BJ (cell line): ENCODE measurements around the gene CCDC6. TPM values are rescaled to one million over a fixed set of nuclear protein-coding genes. Genes with fewer than 3 reads are reported as not detected.

ENCODE experiments used
- CTCF ChIA-PET: fragments of 350-600 bp; formaldehyde crosslinking; extraction: SDS; loops from one replicate; lab custom pipeline; 2021; ENCODE audit warnings: antibody characterized with exemption, inconsistent platforms; lab: Yijun Ruan, JAX
- POLR2A ChIA-PET: fragments of 300-600 bp; sonication (Branson Sonifier 250); formaldehyde crosslinking; extraction: SDS; loops from one replicate; lab custom pipeline; 2021; ENCODE audit warnings: antibody characterized with exemption; lab: Charles Lee
- DNase-seq: peaks from one replicate; pipeline ENCODE4 v3.0.0-alpha.2; 2011; ENCODE audit warnings: low read depth
- H3K27me3 ChIP-seq: 2 replicates; pipeline ENCODE4 v1.6.0; 2011; ENCODE audit warnings: low read length; ENCODE audit not compliant: control insufficient read depth, insufficient read depth
- H3K36me3 ChIP-seq: 2 replicates; pipeline ENCODE4 v1.5.1; 2011; ENCODE audit warnings: low read length; ENCODE audit not compliant: control insufficient read depth, insufficient read depth
- H3K4me3 ChIP-seq: 2 replicates; pipeline ENCODE4 v1.5.1; 2011; ENCODE audit warnings: low read depth, mild to moderate bottlenecking, control low read depth, low read length
- CTCF ChIP-seq: IDR thresholded peaks from 2 replicates; pipeline ENCODE4 v1.5.1; 2011; ENCODE audit warnings: low read depth, mild to moderate bottlenecking, control low read depth, inconsistent platforms, low read length, moderate library complexity; ENCODE audit not compliant: insufficient read depth
- polyA plus RNA-seq: library from polyadenylated mRNA; depleted of rRNA; stranded (reverse); fragments of >200 nt; gene quantifications from 2 replicates; pipeline ENCODE4 v1.2.3, GENCODE V29; 2011

The CCDC6 gene
- polyA plus RNA-seq, 1 experiment, result 17.2 TPM

- Histone ChIP-seq H3K4me3 (no peak overlapping the region), H3K27me3 (no peaks in the 10 kb centered on the region), H3K36me3 (no peaks in the 10 kb centered on the region)
- DNase-seq, result no peak
- ChIA-PET POLR2A (no interaction called here), CTCF (interaction anchor here (0.6 to 0.7 kb wide), 2 partner anchors 37 to 120 kb away, joined by 3 read pairs; no protein-coding TSS in a partner anchor)
- no peak for TF ChIP-seq CTCF
Measured at GRCh38 chr10:59771162-59771807, 135.1 kb downstream of the CCDC6 start.

GRCh38 chr10:59770689-59771088 lies 135.7 kb downstream of the CCDC6 start:
- no peak for TF ChIP-seq CTCF
- Histone ChIP-seq H3K4me3 (no peak overlapping the region), H3K36me3 (no peaks in the 10 kb centered on the region), H3K27me3 (no peaks in the 10 kb centered on the region)
- DNase-seq, result no peak
- POLR2A ChIA-PET, result no interaction called here
- CTCF ChIA-PET, result no interaction called here

GRCh38 chr10:59762505-59762904 lies 143.9 kb downstream of the CCDC6 start:
- no peak for DNase-seq
- no peak overlapping the region for H3K4me3 ChIP-seq
- ChIA-PET POLR2A (no interaction called here), CTCF (no interaction called here)
- no peaks in the 10 kb centered on the region for H3K27me3 ChIP-seq
- no peak for TF ChIP-seq CTCF
- no peaks in the 10 kb centered on the region for H3K36me3 ChIP-seq

- Histone ChIP-seq H3K27me3 (no peaks in the 10 kb centered on the region), H3K36me3 (no peaks in the 10 kb centered on the region), H3K4me3 (no peak overlapping the region)
- DNase-seq, result no peak
- no peak for TF ChIP-seq CTCF
- ChIA-PET POLR2A (no interaction called here), CTCF (no interaction called here)
Measured at GRCh38 chr10:59757966-59758365, 148.4 kb downstream of the CCDC6 start.

- CTCF ChIA-PET, result no interaction called here
- no peak for DNase-seq
- TF ChIP-seq CTCF, result no peak
- POLR2A ChIA-PET, result interaction anchor here (0.5 kb wide), 1 partner anchor 81 kb away, joined by 4 read pairs; no protein-coding TSS in a partner anchor
- Histone ChIP-seq H3K36me3 (no peaks in the 10 kb centered on the region), H3K4me3 (no peak overlapping the region), H3K27me3 (no peaks in the 10 kb centered on the region; the same call in 1 of the 2 replicates)
Measured at GRCh38 chr10:59754951-59755350, 151.4 kb downstream of the CCDC6 start.
